HG02610 (cell line): ENCODE results near the gene PDPK1.
A peak's percentile ranks its signal among the peaks of the same experiment; 100 is the strongest.
"Not testable (repeated sequence)": the region's sequence is repeated elsewhere in the genome, so short reads cannot be mapped to it uniquely, and the experiment has no call there.

Experiments used
- ATAC-seq: cut with Tn5 transposase; IDR thresholded peaks from one replicate; pipeline ENCODE4 v1.9.1; 2021; ENCODE audit warnings: mild to moderate bottlenecking, moderate library complexity; ENCODE audit not compliant: unreplicated experiment

Gene PDPK1

DNA sequence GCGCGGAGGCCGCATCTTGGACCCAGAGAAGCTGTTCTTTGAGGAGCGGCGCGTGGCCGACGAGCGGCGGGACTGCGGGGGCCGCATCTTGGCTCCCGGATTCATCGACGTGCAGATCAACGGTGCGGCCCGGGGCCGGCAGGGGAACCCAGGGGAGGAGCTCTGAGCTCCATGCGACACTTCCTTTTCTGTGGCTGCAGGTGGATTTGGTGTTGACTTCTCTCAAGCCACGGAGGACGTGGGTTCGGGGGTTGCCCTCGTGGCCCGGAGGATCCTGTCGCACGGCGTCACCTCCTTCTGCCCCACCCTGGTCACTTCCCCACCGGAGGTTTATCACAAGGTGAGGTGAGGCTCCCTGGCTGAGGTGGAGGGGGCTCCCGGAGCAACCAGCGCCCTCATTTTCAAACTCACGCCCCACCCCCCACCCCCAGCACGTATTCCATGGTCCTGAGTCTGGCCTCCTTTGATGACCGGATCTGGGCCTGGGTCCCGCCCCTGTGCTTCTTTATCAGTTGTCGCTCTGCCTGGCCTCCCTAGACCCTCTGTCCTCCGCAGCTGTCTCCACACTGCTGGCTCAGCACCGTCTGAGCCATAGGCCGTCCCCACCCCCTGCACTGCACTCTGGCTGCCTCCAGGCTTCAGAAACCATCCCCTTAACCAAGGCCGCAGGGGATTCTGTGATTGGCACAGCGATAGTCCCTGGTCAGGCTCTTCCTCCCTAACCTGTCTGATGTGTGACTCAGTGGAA is 16.9 kb upstream of the PDPK1 start:
- ATAC-seq: no peak

DNA sequence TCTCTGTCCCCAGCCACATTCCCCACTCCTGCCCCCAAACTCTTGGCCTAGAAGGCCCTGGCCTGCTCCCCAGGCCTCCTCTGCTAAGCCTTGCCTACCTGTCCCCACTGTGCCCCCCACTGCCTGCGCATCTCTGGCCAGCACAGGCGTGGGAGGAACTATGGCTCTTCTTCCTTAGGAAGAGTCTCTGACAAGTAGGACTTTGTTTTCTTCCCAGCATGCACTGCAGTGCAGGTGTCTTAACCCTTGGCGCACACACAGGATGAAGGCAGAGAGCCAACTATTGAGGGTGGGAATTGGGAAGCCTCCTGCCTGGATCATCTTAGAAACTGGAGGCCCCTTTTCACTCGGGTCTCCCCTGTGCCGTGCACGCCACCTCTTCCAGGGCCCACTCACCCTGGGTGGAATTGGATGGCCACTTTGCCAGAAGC is 14.0 kb upstream of the PDPK1 start:
- ATAC-seq: no peak

DNA sequence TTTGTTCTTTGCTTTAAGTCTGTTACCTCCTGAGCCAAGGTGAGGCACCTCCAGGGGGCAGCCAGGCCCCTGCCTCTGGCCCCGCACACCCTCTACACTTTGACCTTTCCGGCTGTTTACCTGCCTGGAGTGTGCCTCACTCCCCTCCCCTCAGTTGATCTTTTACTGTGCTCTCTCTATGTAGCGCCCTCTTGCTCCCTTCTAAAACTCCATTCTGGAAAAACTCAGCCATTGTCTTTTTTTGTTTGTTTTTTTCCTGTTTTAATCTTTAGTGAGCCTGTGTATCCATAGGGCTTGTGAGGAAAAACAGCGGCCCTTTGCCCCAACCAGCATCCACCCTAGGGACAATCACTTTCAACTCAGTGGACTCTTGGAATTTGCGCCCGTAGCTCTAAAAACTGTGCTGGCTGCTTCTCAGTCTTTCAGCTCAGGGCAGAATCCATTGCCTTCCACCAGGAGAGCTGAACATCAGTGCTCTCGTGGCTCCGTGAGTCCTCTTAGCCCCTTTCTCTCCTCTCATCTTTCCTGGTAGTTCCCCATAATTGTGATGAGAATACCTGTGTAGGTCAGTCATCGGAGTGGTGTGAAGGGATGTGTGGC is 13.4 kb upstream of the PDPK1 start:
- ATAC-seq: no peak

DNA sequence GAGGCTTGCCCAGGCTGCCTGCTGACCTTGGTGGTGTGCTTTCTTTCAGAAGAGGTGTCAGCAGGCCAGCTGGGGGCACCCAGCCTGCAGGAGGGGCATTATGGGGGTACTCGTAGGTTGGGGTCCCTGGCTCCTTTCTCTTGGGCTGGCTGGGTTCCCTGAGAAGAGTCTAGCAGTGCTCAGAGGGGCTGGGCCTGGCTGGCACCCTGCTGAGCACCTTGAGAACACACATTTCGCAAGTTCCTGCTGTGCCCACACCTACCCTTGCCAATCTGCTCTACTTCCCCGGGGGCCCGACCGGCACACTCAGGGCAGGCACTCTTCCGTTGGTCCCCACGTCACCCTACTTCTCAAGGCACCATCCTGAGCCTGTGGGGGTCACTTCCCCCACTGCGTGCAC is 11.7 kb upstream of the PDPK1 start:
- ATAC-seq: no peak

DNA sequence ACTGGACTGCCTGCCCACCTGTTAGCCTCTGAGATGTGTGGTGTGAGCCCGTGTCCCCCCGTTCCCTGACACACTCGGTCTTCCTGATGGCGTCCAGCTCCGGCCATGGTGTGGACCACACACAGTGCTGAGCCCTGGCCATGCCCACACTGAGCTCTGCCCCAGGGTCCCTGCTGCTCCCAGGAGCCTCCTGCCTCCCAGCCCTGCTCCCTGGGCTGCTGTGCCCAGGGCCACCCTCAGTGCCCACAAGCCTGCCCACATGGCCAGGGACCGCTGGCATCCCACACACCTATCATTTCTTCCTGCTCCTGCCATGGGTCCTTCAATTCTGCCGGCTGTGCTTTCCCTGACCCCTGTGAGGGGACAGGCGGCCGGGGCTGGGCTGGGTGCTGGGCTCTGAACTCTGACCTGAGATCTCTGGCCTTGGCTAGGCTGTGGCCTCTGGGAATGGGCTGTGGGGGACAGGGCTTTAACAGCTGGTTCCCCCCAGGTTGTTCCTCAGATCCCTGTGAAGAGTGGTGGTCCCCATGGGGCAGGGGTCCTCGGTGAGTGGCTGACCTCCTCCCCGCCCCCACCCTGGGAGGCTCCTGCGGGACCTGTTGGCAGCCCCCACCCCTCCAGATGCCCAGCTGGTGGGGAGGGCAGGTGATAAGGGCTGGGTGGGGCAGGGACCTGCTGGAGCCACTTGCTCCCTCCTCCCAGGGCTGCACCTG is 10.6 kb upstream of the PDPK1 start:
- ATAC-seq: no peak

DNA sequence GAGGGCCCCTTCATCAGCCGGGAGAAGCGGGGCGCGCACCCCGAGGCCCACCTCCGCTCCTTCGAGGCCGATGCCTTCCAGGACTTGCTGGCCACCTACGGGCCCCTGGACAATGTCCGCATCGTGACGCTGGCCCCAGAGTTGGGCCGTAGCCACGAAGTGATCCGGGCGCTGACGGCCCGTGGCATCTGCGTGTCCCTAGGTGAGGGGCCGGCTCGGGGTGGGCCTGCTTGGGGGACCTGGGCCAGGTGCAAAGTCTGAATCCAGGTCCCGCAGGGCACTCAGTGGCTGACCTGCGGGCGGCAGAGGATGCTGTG is 10.1 kb upstream of the PDPK1 start:
- no peak for ATAC-seq

DNA sequence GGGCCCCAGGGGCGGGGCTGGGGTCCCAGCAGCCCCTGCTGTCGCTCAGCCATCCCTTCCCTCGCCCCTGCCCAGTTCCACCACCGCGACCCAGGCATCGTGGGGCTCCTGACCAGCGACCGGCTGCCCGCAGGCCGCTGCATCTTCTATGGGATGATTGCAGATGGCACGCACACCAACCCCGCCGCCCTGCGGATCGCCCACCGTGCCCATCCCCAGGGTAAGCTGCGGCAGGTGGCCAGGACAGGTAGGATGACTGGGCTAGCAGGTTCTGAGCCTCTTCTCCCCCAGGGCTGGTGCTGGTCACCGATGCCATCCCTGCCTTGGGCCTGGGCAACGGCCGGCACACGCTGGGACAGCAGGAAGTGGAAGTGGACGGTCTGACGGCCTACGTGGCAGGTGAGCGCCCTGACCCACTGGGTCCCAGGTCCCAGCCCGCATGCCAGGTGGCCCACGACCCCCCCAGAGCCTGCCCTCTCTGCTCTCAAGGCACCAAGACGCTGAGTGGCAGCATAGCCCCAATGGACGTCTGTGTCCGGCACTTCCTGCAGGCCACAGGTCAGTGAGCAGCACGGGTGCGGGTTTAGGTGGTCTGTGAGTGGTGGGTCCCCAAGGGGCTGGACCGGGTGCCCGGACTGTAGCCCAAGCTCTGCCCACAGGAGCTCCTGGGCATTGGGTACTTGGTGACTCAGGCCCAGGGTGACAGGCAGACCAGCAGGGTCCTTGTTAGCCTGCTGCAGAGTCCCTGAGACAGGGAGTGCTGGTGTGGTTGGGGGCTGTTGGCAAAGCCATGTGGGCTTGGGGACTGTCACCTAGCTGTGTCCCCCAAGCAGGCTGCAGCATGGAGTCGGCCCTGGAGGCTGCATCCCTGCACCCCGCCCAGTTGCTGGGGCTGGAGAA is 9.4 kb upstream of the PDPK1 start:
- no peak for ATAC-seq

DNA sequence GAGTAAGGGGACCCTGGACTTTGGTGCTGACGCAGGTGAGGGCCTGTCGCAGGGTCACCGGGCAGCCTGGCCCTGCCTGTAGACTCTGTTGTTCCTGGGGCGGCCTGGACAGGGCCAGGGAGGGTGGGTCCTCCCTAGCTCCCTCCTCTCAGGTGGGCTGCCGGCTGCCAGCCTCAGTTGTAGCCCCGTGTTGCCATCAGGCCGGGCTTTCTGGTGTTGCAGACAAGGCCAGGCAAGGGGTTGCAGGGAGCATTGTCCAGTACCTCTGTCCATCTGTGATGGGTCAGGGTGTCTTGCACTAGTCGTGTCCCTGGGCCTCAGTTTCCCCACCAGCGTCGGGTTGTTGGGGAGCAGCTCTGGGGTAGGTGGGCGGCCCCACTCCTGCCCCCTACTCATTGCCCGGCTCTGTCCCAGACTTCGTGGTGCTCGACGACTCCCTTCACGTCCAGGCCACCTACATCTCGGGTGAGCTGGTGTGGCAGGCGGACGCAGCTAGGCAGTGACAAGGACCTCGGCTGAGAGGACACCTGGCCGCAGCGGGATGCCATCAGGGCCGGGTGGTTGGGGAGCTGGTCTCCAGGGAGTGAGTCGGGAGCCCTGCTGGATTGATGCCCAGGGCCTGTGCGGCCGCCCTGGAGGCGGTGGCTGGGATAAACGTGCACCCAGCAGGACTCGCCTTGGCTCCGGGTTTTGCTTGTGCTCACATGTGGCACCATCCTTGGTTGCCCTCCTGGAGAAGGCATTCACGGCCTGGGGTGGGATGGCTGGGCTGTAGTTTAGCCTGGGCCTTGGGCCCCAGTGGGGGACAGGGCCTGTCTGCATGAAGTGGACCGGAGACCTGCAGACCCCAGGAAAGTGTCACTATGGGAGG is 8.5 kb upstream of the PDPK1 start:
- ATAC-seq: no peak

DNA sequence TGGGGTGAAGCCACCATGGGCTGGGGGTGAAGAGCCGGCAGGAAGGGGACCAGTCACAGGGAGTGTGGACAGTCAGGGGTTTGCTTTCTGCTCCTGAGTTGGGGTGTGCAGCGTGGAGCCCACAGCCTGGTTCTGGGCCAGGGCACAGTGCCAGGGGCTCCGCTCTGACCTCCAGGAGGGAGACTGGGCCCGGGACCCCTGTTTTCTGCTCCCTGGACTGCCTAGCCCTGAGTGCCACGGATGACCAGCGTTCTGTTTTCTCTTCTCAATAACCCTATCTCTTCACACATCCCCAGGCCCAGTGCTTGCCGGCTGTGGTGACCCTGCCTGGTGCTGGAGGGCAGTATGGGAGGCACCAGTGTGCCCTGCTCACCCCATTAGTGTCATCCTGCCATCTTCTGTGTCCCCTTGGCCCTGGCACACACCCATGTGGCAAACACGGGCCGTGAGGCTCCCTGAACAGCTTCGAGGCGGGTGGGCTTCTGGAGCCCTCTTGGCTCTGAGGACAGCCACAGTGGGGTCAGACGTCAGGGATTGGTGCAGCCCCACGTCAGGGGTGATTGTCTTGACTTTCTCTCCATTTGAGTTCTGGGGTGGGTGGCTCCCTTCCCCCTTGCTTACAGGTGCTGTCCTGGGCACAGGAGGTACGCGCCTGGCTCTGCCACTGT is 7.7 kb upstream of the PDPK1 start:
- no peak for ATAC-seq

DNA sequence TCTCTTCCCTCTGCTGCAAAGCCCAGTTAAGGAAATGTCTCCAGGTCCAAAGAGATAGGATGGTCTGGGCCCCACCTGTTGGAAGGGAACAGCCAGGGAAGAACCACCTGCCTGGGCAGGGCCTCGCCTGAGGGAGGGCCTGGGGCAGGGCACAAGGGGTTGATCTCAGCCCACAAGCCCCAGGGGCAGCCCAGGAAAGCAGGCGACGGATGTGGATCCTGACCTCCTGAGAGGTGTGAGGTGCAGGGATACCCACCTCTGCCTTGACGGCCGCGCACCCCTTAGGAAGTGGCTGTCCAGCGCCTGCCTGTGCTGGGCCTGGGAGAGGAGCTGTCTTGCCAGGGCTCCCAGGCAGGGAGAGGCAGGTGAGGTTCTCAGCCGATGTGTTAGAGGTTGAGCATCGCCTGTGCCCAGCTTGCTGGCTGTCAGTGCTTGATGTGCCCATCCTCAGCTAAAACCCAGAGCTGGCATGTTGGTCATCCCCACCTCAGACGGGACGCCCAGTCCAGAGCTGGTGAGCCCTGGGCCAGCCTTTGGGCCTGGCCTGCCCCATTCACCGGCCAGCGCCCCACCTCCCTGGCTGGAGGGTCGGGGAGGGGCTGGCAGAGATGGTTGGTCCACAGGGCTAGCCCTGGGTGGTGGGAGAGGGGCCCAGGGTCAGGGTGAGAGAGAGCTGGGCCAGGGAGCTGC is 7.0 kb upstream of the PDPK1 start:
- no peak for ATAC-seq

DNA sequence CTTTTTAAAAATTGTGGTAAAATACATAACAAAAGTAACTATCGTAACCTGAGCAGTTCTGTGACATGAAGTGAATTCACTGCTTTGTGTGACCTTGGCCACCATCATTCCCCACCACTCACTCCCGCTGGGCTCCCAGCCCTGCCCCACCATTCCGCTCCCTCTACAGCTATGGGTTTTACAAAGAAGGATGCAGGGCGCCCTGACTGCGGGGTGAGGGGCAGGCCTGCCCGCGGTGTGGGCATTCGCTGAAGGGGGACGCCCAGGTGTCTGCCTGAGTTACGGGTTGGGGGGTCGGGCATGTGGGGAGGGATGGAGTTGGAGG is 6.5 kb upstream of the PDPK1 start, which contains the start of gene CEMP1:
TSS of gene CEMP1 (minus strand) at position 38 of the 325 bp plus-strand sequence. CDS start 335 bp downstream, outside the sequence.
- peak; percentile 2 for ATAC-seq

DNA sequence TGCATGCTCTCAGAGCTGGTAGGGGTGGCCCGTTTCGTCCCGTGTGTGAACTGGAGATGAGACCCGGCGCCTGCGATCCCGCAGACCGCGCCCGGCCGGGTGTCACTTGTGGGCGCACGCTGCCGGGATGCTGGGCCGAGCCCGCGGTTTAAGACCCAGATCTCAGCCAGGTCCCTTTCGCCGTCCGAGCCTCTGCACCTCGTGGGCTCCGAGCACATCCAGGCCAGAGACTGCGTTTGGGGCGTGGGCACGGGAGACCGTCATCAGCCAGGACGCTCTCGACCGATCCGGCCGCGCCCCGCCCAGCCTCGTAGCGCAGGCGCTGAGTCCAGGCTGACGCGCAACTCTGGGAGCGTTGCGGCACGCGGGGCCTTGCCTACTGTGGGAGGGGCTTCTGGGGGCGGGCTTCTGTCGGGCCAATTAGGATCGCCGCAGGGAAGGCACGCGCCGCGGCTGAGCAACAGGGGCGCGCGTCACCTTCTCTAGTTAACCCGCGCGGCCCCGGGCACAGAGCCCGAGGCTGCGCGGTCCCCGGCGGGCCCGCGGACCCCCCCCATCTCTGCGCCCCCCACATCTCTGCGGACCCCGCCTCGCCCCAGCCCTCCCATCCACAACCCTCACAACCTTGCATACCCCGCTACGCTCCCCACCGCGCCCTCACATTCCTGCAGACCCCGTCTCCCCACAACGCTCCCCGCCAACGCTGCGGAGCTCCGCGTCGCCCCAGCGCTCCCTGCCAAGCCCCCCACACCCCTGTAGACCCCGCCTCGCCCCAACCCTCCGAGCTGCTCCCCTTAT is 5.9 kb upstream of the PDPK1 start:
- ATAC-seq: peak; percentile 79

DNA sequence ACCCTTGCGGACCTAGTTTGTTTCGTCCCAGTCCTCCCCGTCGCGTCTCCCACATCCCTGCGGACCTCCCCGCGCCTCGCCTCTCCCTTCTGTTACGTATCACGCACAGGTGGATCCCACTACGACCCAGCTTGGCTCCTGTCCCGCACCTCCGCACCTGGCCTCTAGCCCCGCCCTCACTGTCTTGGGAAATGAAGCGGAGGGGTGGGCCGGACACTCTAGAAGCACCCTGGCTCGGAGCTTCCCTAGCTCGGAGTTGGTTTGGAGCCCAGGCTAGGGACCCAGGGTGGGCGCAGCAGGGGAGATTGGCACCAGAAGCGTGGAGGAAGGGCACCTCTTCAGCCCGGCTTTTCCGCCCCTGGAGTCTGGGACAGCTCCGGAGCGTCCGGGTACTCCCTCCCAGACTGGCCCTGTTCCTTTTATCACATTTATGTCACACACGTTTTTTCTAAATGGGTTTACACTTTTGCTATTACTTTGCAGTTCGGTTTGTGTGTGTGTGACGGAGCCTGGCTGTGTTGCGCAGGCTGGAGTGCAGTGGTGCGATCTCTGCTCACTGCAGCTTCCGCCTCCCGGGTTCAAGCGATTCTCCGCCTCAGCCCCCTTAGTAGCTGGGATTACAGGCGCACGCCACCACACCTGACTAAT is 5.2 kb upstream of the PDPK1 start:
- no peak for ATAC-seq

DNA sequence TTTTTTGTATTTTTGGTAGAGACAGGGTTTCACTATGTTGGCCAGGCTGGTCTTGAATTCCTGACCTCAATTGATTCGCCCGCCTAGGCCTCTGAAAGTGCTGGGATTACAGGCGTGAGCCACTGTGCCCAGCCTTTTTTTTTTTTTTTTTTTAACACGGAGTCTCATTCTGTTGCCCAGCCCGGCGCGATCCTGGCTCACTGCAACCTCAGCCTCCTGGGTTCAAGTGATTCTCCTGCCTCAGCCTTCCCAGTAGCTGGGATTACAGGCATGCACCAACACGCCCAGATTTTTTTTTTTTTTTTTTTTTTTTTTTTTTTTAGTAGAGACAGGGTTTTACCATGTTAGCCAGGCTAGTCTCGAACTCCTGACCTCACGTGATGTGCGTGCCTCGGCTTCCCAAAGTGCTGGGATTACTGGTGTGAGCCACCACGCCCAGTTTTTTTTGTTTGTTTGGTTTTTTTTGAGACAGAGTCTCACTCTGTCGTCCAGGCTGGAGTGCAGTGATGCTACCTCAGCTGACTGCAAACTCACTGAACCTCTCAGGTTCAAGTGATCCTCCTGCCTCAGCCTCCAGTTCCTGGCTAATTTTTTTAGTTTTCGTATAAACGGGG is 4.6 kb upstream of the PDPK1 start:
- not testable (repeated sequence) for ATAC-seq

DNA sequence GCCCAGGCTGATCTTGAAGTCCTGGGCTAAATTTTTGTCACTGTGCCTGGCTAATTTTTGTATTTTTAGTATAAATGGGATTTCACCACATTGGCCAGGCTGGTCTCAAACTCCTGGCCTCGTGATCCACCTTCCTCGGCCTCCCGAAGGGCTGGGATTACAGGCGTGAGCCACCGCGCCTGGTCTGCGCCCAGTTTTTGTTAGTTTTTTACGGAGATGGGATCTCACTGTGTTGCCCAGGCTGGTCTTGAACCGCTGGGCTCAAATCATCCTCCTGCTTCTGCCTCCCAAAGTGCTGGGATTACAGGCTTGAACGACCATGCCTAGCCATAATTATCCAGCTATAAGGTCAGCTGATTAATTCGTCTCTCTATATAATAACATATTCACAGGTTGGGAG is 3.9 kb upstream of the PDPK1 start:
- ATAC-seq: no peak

DNA sequence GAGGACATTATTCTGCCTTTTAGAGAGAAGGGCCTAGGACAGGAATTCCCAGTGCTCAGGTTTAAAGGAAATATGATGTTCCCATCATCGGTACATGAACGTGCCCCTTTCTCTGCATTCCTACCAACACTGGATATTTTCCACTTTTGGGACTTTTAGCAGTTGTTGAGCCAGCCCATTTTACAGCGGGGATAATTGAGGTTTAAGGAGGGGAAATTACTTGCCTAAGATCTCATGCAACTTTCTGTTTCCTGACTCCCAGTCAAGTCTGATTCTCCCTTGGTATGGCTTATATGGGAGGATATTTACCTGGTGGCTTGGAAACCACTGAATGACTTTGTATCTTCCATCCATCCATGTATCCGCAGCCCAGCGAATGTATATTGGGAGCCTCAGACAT is 3.5 kb upstream of the PDPK1 start:
- not testable (repeated sequence) for ATAC-seq

DNA sequence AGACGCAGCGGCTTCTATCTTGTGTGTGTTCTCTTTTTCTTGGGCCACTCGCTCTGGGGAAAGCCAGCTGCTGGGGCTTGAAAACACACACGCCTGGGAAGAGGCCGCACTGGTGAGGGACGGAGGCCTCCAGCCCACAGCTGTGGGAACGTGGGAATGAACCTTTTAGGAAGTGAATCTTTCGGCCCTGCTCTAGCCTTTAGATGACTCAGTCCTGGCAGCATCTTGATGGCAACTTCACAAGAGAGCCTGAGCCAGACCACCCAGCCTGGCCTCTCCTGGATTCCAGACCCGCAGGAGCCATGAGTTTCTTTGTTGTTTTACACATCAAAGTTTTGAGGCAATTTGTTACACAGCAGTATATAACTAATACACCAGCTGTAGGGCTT is 2.2 kb upstream of the PDPK1 start:
- no peak for ATAC-seq
